Right atrium auricular region (tissue), 2 donors: Measurements from ENCODE around the gene CXCL3. TPM values are rescaled to one million over a fixed set of nuclear protein-coding genes. Genes with fewer than 3 reads are reported as not detected.

ENCODE experiments used
- DNase-seq: peaks from one replicate; pipeline ENCODE4 v3.0.0-alpha.2; 2019; ENCODE audit warnings: low spot score
- H3K27ac ChIP-seq, 2 donors: fragments of 200-600 bp; sonication (generic); 1 replicate in 1 of 2; 2 replicates in 1 of 2; pipeline ENCODE4 v1.5.1; 2016 to 2019
- H3K27me3 ChIP-seq, 2 donors: fragments of 200-600 bp; sonication (generic); one replicate each; pipeline versions ENCODE4 v1.5.1 to v1.6.0; 2017 to 2019
- H3K36me3 ChIP-seq: fragments of 200-600 bp; sonication (generic); one replicate; pipeline ENCODE4 v1.5.1; 2016
- H3K4me1 ChIP-seq, 2 donors: fragments of 200-600 bp; sonication (generic); one replicate each; pipeline versions ENCODE4 v1.5.1 to v1.6.0; 2017 to 2019
- H3K4me3 ChIP-seq, 2 donors: fragments of 200-600 bp; sonication (generic); 1 replicate in 1 of 2; 2 replicates in 1 of 2; pipeline ENCODE4 v1.5.1; 2017 to 2019; ENCODE audit warnings: mild to moderate bottlenecking in 1 of 2, moderate library complexity in 1 of 2
- H3K9me3 ChIP-seq, 2 donors: fragments of 200-600 bp; sonication (generic); one replicate each; pipeline ENCODE4 v1.5.1; 2019
- total RNA-seq, 2 donors: library from RNA; depleted of rRNA; stranded (reverse); fragments of >200 nt; gene quantifications; one replicate each; pipeline ENCODE4 v1.1.0, GENCODE V29; 2016
- TF ChIP-seq, protein P1 (sequence below), 2 donors: fragments of 200-600 bp; sonication (generic); IDR thresholded peaks; one replicate each; pipeline ENCODE4 v1.5.1; 2019; ENCODE audit warnings: antibody characterized with exemption in 2 of 2

The CXCL3 gene
- total RNA-seq, 2 donors from 2014 or later: 0.63 TPM; not detected in 1

DNA sequence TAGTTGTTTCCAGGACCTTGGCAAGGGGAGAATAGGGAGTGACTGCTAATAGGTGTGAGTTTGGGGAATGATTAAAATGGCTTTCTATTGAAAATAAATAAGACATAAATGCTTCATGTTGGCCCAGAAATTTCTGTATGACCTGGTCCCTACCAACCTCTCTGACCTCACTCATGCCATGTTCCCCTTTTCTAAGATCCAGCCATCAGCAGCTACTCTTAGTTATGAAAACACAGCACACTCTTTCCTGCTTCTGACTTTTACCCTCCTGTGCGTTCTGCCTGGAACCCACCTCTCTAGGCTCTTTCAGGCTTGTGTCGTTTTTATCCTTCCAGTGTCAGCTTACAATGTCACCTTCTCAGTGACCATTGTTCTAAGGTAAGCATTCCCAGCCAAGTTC, 25.2 kb downstream of the CXCL3 start:
- TF ChIP-seq, protein P1, sequence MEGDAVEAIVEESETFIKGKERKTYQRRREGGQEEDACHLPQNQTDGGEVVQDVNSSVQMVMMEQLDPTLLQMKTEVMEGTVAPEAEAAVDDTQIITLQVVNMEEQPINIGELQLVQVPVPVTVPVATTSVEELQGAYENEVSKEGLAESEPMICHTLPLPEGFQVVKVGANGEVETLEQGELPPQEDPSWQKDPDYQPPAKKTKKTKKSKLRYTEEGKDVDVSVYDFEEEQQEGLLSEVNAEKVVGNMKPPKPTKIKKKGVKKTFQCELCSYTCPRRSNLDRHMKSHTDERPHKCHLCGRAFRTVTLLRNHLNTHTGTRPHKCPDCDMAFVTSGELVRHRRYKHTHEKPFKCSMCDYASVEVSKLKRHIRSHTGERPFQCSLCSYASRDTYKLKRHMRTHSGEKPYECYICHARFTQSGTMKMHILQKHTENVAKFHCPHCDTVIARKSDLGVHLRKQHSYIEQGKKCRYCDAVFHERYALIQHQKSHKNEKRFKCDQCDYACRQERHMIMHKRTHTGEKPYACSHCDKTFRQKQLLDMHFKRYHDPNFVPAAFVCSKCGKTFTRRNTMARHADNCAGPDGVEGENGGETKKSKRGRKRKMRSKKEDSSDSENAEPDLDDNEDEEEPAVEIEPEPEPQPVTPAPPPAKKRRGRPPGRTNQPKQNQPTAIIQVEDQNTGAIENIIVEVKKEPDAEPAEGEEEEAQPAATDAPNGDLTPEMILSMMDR (IDR thresholded peaks at IDR 0.05): no peak
- Histone ChIP-seq H3K4me1 (no peaks in the 10 kb centered on the region), H3K4me3 (no peak overlapping the region), H3K9me3 (no peaks in the 10 kb centered on the region), H3K27ac (no peak overlapping the region), H3K36me3 (no peaks in the 10 kb centered on the region), H3K27me3 (no peaks in the 10 kb centered on the region)
- DNase-seq: no peak

- no peak overlapping the region for H3K4me3 ChIP-seq
- no peaks in the 10 kb centered on the region for H3K27me3 ChIP-seq
- H3K27ac ChIP-seq: no peak overlapping the region
- no peaks in the 10 kb centered on the region for H3K4me1 ChIP-seq
- no peak for DNase-seq
- H3K9me3 ChIP-seq: no peaks in the 10 kb centered on the region
- TF ChIP-seq, protein P1 (IDR thresholded peaks at IDR 0.05): no peak
- H3K36me3 ChIP-seq: no peaks in the 10 kb centered on the region
Measured at GRCh38 chr4:74012130-74012529, 26.4 kb downstream of the CXCL3 start.

DNA sequence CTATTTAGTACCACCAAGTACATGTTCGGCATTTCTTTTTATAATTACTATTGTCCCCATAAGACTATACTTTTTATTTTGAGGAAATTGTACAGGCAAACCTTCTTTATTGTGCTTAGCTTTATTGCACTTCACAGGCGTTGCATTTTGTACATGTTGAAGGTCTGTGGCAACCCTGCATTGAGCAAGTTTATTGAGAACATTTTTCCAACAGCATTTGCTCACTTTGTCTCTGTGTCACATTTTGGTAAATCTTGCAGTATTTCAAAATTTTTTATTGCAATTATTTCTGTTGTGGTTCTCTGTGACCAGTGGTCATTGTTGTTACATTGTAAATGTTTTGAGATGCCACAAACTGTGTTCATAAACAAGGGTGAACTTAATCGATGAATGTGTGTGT, 29.2 kb downstream of the CXCL3 start:
- DNase-seq: no peak
- Histone ChIP-seq H3K36me3 (no peaks in the 10 kb centered on the region), H3K27ac (no peak overlapping the region), H3K4me3 (no peak overlapping the region), H3K27me3 (no peaks in the 10 kb centered on the region), H3K9me3 (no peaks in the 10 kb centered on the region), H3K4me1 (no peaks in the 10 kb centered on the region)
- TF ChIP-seq, protein P1 (IDR thresholded peaks at IDR 0.05): no peak

DNA sequence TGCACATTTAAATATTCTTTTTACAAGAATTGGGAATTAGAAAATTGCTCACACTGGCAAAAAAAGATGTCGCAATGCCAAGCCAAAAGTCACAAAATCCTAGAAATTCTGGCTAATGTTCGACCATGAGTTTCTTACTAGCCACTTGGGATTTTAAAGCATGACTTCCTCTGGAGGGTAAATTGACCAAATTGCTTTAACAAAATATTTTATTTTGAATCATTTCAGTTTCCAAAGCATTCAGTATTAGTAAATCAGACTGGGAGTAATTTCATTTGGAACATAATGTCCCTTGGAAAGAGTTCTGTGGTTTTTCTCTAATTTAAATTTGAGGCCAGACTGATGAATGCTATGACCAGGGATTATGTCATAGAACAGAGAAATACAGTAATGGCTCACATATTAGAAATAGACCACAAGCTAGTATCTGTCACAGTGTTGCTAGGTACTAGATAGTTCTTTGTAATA, 32.4 kb downstream of the CXCL3 start:
- H3K4me3 ChIP-seq: no peak overlapping the region
- TF ChIP-seq, protein P1 (IDR thresholded peaks at IDR 0.05): no peak
- H3K4me1 ChIP-seq: no peaks in the 10 kb centered on the region
- H3K36me3 ChIP-seq: no peaks in the 10 kb centered on the region
- no peak overlapping the region for H3K27ac ChIP-seq
- DNase-seq: no peak
- H3K9me3 ChIP-seq: no peaks in the 10 kb centered on the region
- H3K27me3 ChIP-seq: no peaks in the 10 kb centered on the region

DNA sequence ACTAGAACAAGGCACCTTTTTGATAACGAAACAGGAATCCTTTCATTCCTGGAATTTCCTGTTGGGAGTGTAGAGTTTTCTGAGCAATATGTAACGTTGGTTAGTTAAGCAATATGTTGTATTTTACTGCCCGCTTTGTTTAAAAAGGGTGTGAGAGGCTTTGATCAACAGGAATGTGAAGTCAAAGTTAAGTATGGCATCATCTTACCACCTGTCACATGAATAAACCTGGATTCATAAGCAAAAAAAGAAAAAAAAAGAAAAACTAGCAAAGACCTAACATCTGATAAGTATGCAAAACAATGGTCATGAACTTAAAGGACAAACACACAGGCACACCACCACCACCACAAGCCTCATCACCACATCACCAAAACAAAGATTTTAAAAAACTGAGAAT, 33.0 kb downstream of the CXCL3 start:
- H3K4me1 ChIP-seq: no peaks in the 10 kb centered on the region

GRCh38 chr4:74004668-74005067, 33.8 kb downstream of the CXCL3 start:
- H3K27me3 ChIP-seq: no peaks in the 10 kb centered on the region
- no peaks in the 10 kb centered on the region for H3K4me1 ChIP-seq
- no peak overlapping the region for H3K4me3 ChIP-seq
- H3K36me3 ChIP-seq: no peaks in the 10 kb centered on the region
- no peak overlapping the region for H3K27ac ChIP-seq
- TF ChIP-seq, protein P1 (IDR thresholded peaks at IDR 0.05): no peak
- no peaks in the 10 kb centered on the region for H3K9me3 ChIP-seq
- no peak for DNase-seq

More for the DNA sequence above, 33.0 kb downstream of the CXCL3 start:
- H3K9me3 ChIP-seq: no peaks in the 10 kb centered on the region
- TF ChIP-seq, protein P1 (IDR thresholded peaks at IDR 0.05): no peak
- H3K4me3 ChIP-seq: no peak overlapping the region
- H3K27me3 ChIP-seq: no peaks in the 10 kb centered on the region
- no peak for DNase-seq
- H3K36me3 ChIP-seq: no peaks in the 10 kb centered on the region
- H3K27ac ChIP-seq: no peak overlapping the region
